ENCODE data around the gene KRCC1. TPM values are rescaled to one million over a fixed set of nuclear protein-coding genes. Genes with fewer than 3 reads are reported as not detected.

KRCC1 gene
- total RNA-seq, 2 donors from 2014 or later, result 11.7 to 20.3 TPM

DNA sequence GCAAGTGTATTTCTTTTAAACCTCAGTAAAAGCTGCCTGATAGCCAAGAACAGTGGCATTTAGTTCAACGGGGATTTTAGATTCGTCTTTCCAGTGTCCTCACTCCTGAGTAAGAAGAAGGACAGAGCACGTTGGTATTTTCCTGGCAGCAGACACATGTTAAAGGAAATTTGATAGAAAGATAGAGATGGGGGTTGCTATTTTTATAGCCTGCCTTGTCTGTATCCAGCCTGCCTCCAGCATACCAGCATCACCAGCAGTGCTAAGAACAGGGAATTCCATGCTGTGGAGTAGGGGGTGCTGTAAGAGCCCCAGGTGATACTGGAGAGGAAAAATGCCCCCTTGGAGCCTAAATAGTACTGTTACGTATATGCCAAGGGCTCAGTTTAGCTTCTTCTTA is 11.0 kb upstream of the KRCC1 start:
- Histone ChIP-seq H3K4me3 (ENCODE audit: low read length) (no peak overlapping the region), H3K36me3 (ENCODE audit: control insufficient read depth, insufficient read depth, low read length) (no peaks in the 10 kb centered on the region), H3K9ac (ENCODE audit: extremely low read depth, low read length, poor library complexity, severe bottlenecking) (no peak overlapping the region), H3K9me3 (ENCODE audit: control insufficient read depth, low read length) (no peaks in the 10 kb centered on the region), H3K4me1 (ENCODE audit: control insufficient read depth, insufficient read depth, low read length) (no peaks in the 10 kb centered on the region), H3K27me3 (ENCODE audit: control insufficient read depth, insufficient read depth, low read length, poor library complexity, severe bottlenecking) (peaks cover 71% of the 10 kb centered on the region), H3K27ac (ENCODE audit: low read depth, low read length) (no peak overlapping the region)
- Mint-ChIP-seq H3K9me3 (no peaks in the 10 kb centered on the region), H3K27ac (no peak overlapping the region), H3K27me3 (ENCODE audit: insufficient read depth) (peaks cover 65% of the 10 kb centered on the region), H3K36me3 (ENCODE audit: low read depth) (no peaks in the 10 kb centered on the region), H3K4me3 (no peak overlapping the region), H3K4me1 (peaks cover 2% of the 10 kb centered on the region)
- no peak for DNase-seq
- no peak for TF ChIP-seq CTCF (conservative IDR thresholded peaks at IDR 0.05)
- 74 to 95% methylated on average over 2 to 3 of the region's 4 CpGs for WGBS, 2 experiments (ENCODE audit: insufficient coverage in 1 of 2, insufficient read length in 1 of 2)

DNA sequence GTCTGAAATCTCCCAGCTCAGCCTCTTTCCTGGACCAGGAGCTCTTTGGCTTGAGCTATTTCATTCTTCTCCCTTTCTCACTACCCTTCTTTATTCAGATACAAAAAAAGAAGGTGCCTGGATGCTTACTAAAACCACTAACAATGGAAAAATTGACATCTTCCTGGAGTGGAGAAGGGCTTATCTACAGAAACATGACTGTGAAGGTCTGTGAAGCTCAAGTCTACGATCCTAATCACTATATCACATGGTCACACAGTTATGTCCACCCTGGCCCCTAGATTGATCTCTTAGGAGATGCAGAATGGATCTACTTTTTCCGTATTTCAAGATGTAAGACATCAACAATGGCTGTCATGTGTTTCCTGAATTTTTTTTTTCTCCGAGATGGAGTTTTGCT is 5.7 kb upstream of the KRCC1 start:
- no peaks in the 10 kb centered on the region for H3K9me3 Mint-ChIP-seq
- 97 to 100% methylated on average over 1 to 3 of the region's 3 CpGs for WGBS, 2 experiments (ENCODE audit: insufficient coverage in 1 of 2, insufficient read length in 1 of 2)

GRCh38 chr2:88060907-88061275 is 5.3 kb upstream of the KRCC1 start:
- Mint-ChIP-seq H3K27ac (no peak overlapping the region), H3K9me3 (no peaks in the 10 kb centered on the region), H3K36me3 (ENCODE audit: low read depth) (no peaks in the 10 kb centered on the region), H3K27me3 (ENCODE audit: insufficient read depth) (peaks cover 39% of the 10 kb centered on the region), H3K4me1 (peaks cover 9% of the 10 kb centered on the region), H3K4me3 (no peak overlapping the region)
- Histone ChIP-seq H3K4me1 (ENCODE audit: control insufficient read depth, insufficient read depth, low read length) (no peaks in the 10 kb centered on the region), H3K27ac (ENCODE audit: low read depth, low read length) (no peak overlapping the region), H3K4me3 (ENCODE audit: low read length) (no peak overlapping the region), H3K36me3 (ENCODE audit: control insufficient read depth, insufficient read depth, low read length) (no peaks in the 10 kb centered on the region), H3K9ac (ENCODE audit: extremely low read depth, low read length, poor library complexity, severe bottlenecking) (no peak overlapping the region), H3K27me3 (ENCODE audit: control insufficient read depth, insufficient read depth, low read length, poor library complexity, severe bottlenecking) (peaks cover 33% of the 10 kb centered on the region), H3K9me3 (ENCODE audit: control insufficient read depth, low read length) (no peaks in the 10 kb centered on the region)
- 74% methylated on average over 2 of the region's 2 CpGs; no CpG with 5 or more reads in 1 of the 2 experiments for WGBS, 2 experiments (ENCODE audit: insufficient coverage in 1 of 2, insufficient read length in 1 of 2)
- no peak for TF ChIP-seq CTCF (conservative IDR thresholded peaks at IDR 0.05)
- DNase-seq, result no peak

More for the DNA sequence above, 5.7 kb upstream of the KRCC1 start:
- no peaks in the 10 kb centered on the region for H3K36me3 ChIP-seq (ENCODE audit: control insufficient read depth, insufficient read depth, low read length)
- H3K4me3 ChIP-seq (ENCODE audit: low read length), result no peak overlapping the region
- no peak overlapping the region for H3K4me3 Mint-ChIP-seq
- no peak for DNase-seq
- H3K27me3 ChIP-seq (ENCODE audit: control insufficient read depth, insufficient read depth, low read length, poor library complexity, severe bottlenecking), result peaks cover 36% of the 10 kb centered on the region
- H3K9me3 ChIP-seq (ENCODE audit: control insufficient read depth, low read length), result no peaks in the 10 kb centered on the region
- H3K27ac ChIP-seq (ENCODE audit: low read depth, low read length), result no peak overlapping the region
- peaks cover 42% of the 10 kb centered on the region for H3K27me3 Mint-ChIP-seq (ENCODE audit: insufficient read depth)
- no peak for TF ChIP-seq CTCF (conservative IDR thresholded peaks at IDR 0.05)
- no peaks in the 10 kb centered on the region for H3K36me3 Mint-ChIP-seq (ENCODE audit: low read depth)
- H3K4me1 ChIP-seq (ENCODE audit: control insufficient read depth, insufficient read depth, low read length), result no peaks in the 10 kb centered on the region
- no peak overlapping the region for H3K9ac ChIP-seq (ENCODE audit: extremely low read depth, low read length, poor library complexity, severe bottlenecking)
- H3K4me1 Mint-ChIP-seq, result peaks cover 7% of the 10 kb centered on the region
- H3K27ac Mint-ChIP-seq, result no peak overlapping the region

All from endodermal cell (in vitro differentiated cells).